Gastrocnemius medialis (tissue), 4 donors: ENCODE results near the gene OR5M11.

Experiments used
- POLR2A ChIP-seq, 2 donors: fragments of 450-650 bp; IDR thresholded peaks; one replicate each; pipeline ENCODE4 v1.6.1; 2017; ENCODE audit warnings: antibody characterized with exemption in 2 of 2, mild to moderate bottlenecking in 2 of 2, moderate library complexity in 2 of 2
- TF ChIP-seq, protein P1 (sequence below), 5 experiments: fragments of 450-650 bp in 3 of 5; fragments of 200-600 bp in 2 of 5; sonication (generic) in 2 of 5; IDR thresholded peaks in 4 of 5; conservative IDR thresholded peaks in 1 of 5; 1 replicate in 4 of 5; 2 replicates in 1 of 5; pipeline ENCODE4 v1.5.1; 2016 to 2019; ENCODE audit warnings: antibody characterized with exemption in 5 of 5, mild to moderate bottlenecking in 3 of 5, moderate library complexity in 3 of 5

DNA sequence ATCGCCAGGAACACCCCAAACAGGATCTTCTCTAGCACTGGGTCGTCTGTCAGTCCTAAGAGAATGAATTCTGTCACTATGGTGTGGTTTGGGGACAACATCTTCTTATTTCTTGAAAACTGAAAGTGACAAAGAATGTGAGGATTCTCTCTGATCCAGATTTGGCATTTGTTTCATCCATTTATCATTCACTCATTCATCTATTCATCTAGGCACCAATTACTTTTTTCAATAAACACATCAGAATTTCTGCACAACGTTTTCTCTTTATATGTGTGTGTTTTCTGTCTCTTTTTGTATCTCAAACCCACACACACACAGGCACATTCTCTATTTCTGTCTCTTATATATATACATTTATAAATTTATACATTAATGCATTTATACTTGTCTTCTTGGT lies 34.6 kb upstream of the OR5M11 start, which contains the start of gene OR5M10:
- TF ChIP-seq, protein P1, sequence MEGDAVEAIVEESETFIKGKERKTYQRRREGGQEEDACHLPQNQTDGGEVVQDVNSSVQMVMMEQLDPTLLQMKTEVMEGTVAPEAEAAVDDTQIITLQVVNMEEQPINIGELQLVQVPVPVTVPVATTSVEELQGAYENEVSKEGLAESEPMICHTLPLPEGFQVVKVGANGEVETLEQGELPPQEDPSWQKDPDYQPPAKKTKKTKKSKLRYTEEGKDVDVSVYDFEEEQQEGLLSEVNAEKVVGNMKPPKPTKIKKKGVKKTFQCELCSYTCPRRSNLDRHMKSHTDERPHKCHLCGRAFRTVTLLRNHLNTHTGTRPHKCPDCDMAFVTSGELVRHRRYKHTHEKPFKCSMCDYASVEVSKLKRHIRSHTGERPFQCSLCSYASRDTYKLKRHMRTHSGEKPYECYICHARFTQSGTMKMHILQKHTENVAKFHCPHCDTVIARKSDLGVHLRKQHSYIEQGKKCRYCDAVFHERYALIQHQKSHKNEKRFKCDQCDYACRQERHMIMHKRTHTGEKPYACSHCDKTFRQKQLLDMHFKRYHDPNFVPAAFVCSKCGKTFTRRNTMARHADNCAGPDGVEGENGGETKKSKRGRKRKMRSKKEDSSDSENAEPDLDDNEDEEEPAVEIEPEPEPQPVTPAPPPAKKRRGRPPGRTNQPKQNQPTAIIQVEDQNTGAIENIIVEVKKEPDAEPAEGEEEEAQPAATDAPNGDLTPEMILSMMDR (IDR thresholded peaks at IDR 0.05 in 4 of 5, conservative IDR thresholded peaks at IDR 0.05 in 1 of 5) = no peak
- no peak for TF ChIP-seq POLR2A (IDR thresholded peaks at IDR 0.05)
